ENCODE data around the gene FAM229B. TPM values are rescaled to one million over a fixed set of nuclear protein-coding genes. Genes with fewer than 3 reads are reported as not detected.

FAM229B gene
- total and polyA plus RNA-seq, 2 donors (not counting 3 experiments of a cell fraction or from before 2014, with no cell fraction given), result 9.1 to 10.6 TPM

DNA sequence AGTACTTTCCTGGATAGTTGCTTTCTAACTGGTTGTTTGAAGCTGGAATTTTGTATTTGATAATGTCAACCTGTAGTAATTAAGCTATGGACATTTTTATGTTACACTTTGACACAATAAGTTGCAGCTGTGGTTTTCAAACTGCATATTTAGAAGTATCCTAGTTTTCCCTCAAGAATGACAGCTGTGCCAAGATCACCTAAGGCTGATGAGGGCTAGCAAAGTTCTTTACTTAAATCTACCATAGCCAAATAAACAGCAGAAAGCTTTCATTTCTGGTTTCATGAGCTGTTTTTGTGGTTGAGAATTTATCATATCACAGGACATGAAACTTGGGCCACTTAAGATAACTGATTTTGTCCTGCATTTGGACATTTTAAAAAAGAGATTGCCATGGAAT is 30.6 kb downstream of the FAM229B start:
- no peaks in the 10 kb centered on the region for H3K9me1 ChIP-seq (replicated peaks; ENCODE audit: control insufficient read depth, extremely low read depth, insufficient read depth, low read length)
- BruUV-seq (replicated peaks), result no TSS peak
- peaks cover 12% of the 10 kb centered on the region for H3K4me1 ChIP-seq (ENCODE audit: control insufficient read depth, extremely low read depth, insufficient read depth, low read length)
- DNase-seq (ENCODE audit: low read depth, low spot score) (no peak), FAIRE-seq (no peak)
- no peak overlapping the region for H3K9ac ChIP-seq (replicated peaks; ENCODE audit: extremely low read depth, insufficient read depth, low read length)
- no peak overlapping the region for H2AFZ ChIP-seq (ENCODE audit: low read depth, low read length)
- ChIA-PET POLR2A (no interaction called here), CTCF (interaction anchor here (0.6 kb wide), 1 partner anchor 17 kb away, joined by 3 read pairs; no protein-coding TSS in a partner anchor)
- no peak overlapping the region for H3K4me2 ChIP-seq (ENCODE audit: insufficient read depth, low read length)
- H4K20me1 ChIP-seq (replicated peaks; ENCODE audit: control insufficient read depth, extremely low read depth, insufficient read depth, low read length), result no peaks in the 10 kb centered on the region
- H3K9me3 ChIP-seq (replicated peaks; ENCODE audit: control insufficient read depth, insufficient read depth, low read length), result no peaks in the 10 kb centered on the region
- intact Hi-C loops (cut with micrococcal nuclease), result no loop called here
- no peak for TF ChIP-seq POLR2A (IDR thresholded peaks at IDR 0.05; ENCODE audit: low read depth, low read length)
- TF ChIP-seq, protein P1, sequence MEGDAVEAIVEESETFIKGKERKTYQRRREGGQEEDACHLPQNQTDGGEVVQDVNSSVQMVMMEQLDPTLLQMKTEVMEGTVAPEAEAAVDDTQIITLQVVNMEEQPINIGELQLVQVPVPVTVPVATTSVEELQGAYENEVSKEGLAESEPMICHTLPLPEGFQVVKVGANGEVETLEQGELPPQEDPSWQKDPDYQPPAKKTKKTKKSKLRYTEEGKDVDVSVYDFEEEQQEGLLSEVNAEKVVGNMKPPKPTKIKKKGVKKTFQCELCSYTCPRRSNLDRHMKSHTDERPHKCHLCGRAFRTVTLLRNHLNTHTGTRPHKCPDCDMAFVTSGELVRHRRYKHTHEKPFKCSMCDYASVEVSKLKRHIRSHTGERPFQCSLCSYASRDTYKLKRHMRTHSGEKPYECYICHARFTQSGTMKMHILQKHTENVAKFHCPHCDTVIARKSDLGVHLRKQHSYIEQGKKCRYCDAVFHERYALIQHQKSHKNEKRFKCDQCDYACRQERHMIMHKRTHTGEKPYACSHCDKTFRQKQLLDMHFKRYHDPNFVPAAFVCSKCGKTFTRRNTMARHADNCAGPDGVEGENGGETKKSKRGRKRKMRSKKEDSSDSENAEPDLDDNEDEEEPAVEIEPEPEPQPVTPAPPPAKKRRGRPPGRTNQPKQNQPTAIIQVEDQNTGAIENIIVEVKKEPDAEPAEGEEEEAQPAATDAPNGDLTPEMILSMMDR (IDR thresholded peaks at IDR 0.05; ENCODE audit: extremely low read depth in 1 of 2, insufficient read depth in 1 of 2, low read depth in 1 of 2, low read length in 2 of 2), result no peak
- TF ChIP-seq POLR2AphosphoS5 (IDR thresholded peaks at IDR 0.05; ENCODE audit: insufficient read depth, low read depth, low read length), result no peak
- no peak for TF ChIP-seq EZH2 (IDR thresholded peaks at IDR 0.05; ENCODE audit: borderline replicate concordance, low read depth, low read length, severe bottlenecking)
- TF ChIP-seq GATA2 (IDR thresholded peaks at IDR 0.05; ENCODE audit: insufficient read depth, insufficient read length, low read depth, low read length), result no peak
- no peak for TF ChIP-seq FOS (IDR thresholded peaks at IDR 0.05; ENCODE audit: borderline replicate concordance, insufficient read depth, low read length)
- TF ChIP-seq JUN (IDR thresholded peaks at IDR 0.05; ENCODE audit: borderline replicate concordance, insufficient read depth, insufficient read length, low read depth), result no peak
- TF ChIP-seq, protein P2, sequence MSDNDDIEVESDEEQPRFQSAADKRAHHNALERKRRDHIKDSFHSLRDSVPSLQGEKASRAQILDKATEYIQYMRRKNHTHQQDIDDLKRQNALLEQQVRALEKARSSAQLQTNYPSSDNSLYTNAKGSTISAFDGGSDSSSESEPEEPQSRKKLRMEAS (IDR thresholded peaks at IDR 0.05; ENCODE audit: insufficient read depth, insufficient read length), result no peak
- no peak for TF ChIP-seq MYC (IDR thresholded peaks at IDR 0.05; ENCODE audit: low read depth, low read length)
- no peak overlapping the region for H3K27ac ChIP-seq (ENCODE audit: insufficient read depth, low read depth, low read length)
- H3K36me3 ChIP-seq (ENCODE audit: control insufficient read depth in 2 of 2, extremely low read depth in 1 of 2, insufficient read depth in 2 of 2, low read length in 2 of 2), result peaks cover 58 to 73% of the 10 kb centered on the region in 2 experiments
- no peaks in the 10 kb centered on the region for H3K27me3 ChIP-seq (ENCODE audit: control insufficient read depth in 2 of 2, insufficient read depth in 2 of 2, low read length in 2 of 2)
- H3K79me2 ChIP-seq (ENCODE audit: control insufficient read depth, insufficient read depth, low read length), result no peaks in the 10 kb centered on the region
- H3K4me3 ChIP-seq (replicated peaks in 1 of 3; ENCODE audit: insufficient read depth in 1 of 3, low read depth in 1 of 3, low read length in 3 of 3), result no peak overlapping the region
- dilution Hi-C loops (cut with MboI; ENCODE audit: extremely low pct_ligation_motif_present, low sequenced_read_pairs), result no loop called here
